A673 (cell line): Measurements from ENCODE around the gene ADARB2.

Source experiments
- CTCF ChIP-seq: fragments of 300-800, 200-600 bp; sonication (generic); conservative IDR thresholded peaks from 2 replicates; pipeline ENCODE4 v1.5.1; 2017; ENCODE audit warnings: low read depth, mild to moderate bottlenecking, antibody characterized with exemption, low read length, moderate library complexity, mixed read lengths
- EZH2 ChIP-seq: fragments of 200-600 bp; sonication (generic); IDR thresholded peaks from 2 replicates; pipeline ENCODE4 v1.6.1; 2017; ENCODE audit warnings: borderline replicate concordance, low read depth, mild to moderate bottlenecking, mixed read lengths, antibody characterized with exemption, low read length; ENCODE audit not compliant: poor library complexity, severe bottlenecking

GRCh38 chr10:1256432-1256725 is 480.9 kb downstream of the ADARB2 start:
- TF ChIP-seq CTCF (no peak), EZH2 (no peak)
